HG02981 (cell line): ENCODE results near the gene PDK2.

Source experiments
- ATAC-seq: cut with Tn5 transposase; IDR thresholded peaks from one replicate; pipeline ENCODE4 v1.9.1; 2021; ENCODE audit warnings: mild to moderate bottlenecking, moderate library complexity; ENCODE audit not compliant: unreplicated experiment

The PDK2 gene

GRCh38 chr17:50114849-50115357 lies 19.8 kb downstream of the PDK2 start:
- no peak for ATAC-seq

DNA sequence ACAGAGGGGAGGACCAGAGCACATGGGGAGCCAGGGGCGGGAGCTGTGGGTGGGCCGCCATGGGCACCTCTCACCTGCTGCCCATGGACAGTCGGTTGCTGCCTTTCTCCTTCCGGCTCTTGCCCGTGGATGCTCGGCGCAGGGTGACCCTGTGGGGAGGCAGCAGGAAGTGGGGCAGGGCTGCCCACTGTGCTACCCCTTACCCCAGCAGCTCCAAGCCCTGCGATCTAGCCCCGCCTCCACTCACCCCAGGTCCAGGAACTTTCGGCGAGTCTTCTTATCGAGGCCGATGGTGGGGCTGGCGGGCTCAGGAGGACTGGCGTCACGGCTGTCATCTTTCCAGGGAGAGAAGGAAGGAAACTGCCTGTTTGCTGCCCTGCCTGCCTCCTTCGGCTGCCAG lies 20.6 kb downstream of the PDK2 start:
- no peak for ATAC-seq

- ATAC-seq: no peak
Measured at GRCh38 chr17:50117202-50118051, 22.3 kb downstream of the PDK2 start.

DNA sequence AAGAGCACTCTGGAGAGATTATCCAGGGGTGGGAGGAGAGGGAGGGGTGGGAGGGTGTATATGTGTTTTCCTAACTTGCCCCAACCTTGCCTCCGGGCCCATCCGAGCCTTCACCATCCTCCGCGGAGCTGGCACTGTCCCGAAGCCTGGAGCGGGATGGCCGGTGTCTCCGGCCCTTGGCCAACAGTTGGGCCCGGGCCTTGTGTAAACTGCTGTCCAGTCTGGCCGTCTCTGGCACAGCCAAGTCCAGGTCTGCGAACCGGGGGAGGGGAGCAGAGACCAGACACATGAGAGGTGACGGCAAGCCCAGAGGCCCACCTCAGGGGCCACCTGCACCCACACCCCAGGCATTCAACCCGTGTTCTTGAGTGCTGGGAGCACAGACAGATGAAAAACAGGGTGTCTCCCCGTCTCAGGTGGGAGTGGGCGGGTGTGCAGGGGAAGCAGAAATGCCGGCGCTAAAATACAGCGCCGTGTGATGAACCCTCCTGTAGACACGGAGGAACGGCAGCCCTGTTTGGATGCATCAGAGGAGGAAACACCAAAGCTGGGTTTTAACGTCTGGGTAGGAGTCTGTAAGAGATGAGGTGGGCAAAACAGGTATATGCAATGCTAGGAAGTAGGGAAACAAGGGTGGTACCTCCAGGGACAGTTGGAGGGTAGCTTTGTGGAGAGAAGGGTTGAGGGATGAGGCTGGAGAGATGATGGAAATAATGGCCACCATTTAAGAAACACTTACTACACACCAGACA lies 23.1 kb downstream of the PDK2 start:
- no peak for ATAC-seq

- no peak for ATAC-seq
Measured at GRCh38 chr17:50118828-50119218, 23.7 kb downstream of the PDK2 start.

DNA sequence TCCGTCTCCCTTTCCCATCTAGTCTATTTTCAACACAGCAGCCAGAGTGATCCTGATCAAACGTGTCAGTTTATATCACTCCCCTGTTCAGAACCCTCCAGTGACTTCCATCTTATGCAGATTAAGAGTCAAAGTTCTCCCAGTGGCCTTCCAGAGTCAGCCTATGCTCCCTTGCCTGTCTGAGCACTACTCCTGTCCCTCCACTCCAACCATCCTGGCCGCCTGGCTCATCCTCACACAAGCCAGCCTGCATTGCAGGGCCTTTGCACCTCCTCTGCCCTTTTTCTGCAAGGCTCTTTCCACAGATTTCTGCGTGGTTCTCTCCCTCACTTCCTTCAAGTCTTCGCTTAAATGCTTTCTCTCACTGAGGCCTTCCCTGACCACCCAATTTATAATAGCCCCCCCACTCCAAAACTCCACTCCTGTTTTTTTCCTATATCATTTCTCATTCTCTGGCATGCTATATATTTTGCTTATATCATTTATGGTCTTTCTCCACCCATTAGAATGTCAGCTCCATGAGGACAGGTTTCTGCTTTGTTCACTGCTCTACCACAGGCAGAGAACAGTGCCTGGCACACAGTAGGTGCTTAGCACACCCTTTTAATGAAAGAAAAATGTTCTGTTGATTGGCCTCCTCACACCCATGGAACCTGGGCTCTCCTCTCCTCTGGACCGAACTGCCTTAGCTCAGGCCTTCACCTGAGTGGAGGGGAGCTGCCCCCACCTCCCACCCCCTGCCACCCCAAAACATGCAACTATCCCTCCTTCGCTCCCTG lies 25.5 kb downstream of the PDK2 start:
- no peak for ATAC-seq

GRCh38 chr17:50122945-50123344 lies 27.8 kb downstream of the PDK2 start:
- no peak for ATAC-seq

DNA sequence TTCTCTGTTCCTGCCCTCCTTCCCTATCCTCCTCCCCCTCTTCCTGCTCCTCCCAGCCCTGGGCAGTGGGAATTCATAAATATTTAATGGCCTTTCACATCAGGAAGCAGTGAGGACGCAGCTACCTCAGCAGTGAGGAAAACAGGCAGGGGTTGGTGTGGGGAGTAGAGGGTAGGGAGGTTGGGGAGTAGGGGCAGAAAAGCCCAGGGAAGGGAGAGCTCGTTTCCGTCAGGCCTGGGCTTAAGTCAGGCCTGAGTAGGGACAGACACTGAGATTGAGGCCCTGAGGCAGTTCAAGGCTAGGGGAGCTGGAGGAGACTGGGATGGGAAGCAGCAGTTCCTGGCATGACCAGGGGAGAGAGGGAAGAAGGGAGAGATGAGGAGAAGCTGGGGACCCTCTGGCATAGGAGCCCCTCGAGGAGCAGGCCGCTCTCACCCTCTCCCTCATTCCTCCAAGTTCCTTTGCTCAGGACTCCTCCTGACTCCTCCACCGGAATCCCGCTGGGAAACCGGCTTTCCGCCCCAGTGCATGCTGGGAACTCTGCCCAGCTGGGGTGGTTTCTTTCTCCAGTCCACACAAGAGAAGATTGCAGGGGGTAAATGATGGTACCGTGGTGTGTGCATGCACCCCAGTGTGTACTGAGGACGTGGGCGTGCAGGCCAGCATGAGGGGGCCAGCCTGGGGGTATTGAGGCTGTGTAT lies 28.6 kb downstream of the PDK2 start:
- ATAC-seq: no peak

DNA sequence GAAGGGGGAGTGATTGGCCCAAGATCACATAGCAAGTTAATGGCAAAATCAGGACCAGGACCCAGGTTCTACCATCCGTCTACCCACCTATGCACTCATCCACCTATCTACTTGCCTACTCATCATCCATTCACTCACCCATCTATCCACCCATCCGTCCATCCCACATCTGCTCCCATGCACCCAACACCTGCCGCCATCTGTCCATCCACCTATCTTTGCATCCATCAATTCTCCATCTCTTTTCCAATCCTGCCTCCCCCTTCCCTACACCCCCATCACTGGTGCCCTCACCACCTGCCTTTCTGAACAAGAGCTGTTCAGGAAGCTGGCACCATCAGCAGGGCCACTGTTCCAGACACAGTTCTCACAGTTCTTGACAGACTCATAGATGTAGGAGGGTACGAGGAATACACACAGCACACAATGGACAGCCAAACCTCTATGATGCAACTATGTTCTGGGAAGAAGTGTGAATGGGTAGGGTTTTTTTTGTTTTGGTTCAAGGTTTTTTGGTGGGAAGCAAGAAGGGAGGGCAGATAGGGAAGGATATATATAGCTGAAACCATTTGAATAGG lies 30.4 kb downstream of the PDK2 start:
- ATAC-seq: no peak

DNA sequence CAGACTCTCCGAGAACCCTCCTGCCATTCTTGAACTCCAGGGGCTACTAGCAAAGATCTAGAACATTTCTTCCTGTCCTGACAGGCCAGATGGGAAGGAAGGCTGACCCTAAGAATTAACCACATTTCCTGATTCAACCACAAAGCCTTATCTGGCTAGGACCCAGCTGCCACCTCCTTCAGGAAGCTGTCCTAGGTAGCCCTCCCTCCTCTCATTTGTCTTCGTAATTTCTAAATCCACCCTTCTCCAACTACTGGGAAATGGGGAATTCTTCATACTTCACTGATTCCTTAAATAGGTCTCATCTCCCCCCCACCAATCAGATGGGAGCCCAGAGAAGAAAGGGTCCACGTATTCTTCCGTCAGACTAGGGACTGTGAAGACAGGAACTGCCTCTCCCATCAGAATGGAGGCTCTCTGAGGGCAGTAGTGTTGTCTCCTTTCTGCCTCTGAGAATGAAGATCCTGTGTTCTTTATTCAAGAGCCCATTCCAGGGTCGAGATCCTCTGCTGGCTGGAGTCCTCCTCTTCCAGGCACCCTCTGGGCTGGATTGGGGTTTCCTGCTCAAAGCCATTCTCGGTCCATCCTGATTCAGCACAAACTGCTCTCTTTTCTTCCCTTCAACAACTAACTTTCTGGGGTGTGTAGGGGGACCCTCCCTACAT lies 32.7 kb downstream of the PDK2 start:
- no peak for ATAC-seq

GRCh38 chr17:50128441-50129352 lies 33.5 kb downstream of the PDK2 start:
- no peak for ATAC-seq

DNA sequence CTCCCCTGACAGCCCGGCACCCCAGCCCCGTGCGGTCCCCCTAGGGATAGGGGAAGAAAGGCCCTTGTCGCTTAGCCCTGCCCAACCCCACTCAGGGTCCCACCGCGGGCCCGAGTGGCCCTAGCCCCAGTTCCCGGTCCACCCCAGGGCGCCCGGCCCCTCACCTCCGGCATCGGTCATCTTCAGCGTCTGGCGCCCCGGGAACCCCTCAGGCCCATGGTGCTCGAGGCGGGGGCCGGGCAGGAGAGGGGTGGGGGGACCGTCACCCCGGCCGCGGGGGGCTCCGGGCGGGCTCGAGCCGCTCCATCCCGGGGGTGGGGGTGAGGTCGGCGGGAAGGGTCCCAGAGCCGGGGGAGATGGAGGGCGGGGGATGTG lies 34.2 kb downstream of the PDK2 start:
- ATAC-seq: no peak

GRCh38 chr17:50129728-50130558 lies 34.8 kb downstream of the PDK2 start, which contains the start of gene SAMD14:
SAMD14 (minus strand) TSS chr17:50130160; CDS start chr17:50124959, 5,201 bp downstream.
- ATAC-seq: no peak

- no peak for ATAC-seq
Measured at GRCh38 chr17:50130559-50131305, 35.6 kb downstream of the PDK2 start.

DNA sequence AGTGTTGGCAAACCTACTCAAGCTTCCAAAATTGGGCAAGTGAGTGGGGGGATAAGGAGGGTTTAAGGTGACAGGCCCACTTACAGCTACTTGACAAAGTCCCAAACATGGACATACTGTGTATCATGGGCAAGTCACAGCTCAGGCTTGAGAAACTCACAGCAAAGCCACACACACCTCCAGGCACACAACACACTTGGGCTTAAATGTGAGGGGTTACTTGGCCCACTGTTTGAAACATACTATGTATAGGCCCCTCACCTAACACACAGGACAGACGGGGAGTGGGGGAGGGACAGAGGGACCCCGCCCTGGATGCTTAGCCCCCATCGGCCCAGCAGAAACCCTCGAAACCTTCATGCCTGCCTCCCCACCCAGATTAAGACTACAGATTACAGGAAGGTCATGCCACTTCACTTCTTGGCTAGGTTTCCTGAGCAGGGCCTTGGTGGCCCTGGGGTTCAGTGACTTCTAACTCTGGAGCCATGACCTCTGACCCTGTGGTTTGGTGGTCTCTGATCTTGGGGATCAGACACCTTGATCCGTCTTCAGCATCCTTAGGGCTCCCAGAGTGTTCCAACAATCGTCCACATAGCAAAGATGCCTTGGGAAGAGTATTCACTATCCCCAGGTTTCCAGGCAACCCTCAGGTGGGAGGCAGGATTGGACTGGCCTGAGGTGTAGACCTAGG lies 37.1 kb downstream of the PDK2 start:
- ATAC-seq: no peak

- ATAC-seq: no peak
Measured at GRCh38 chr17:50133028-50133768, 38.0 kb downstream of the PDK2 start.
